Measurements from ENCODE around the gene HLA-DOA.

Gene HLA-DOA

DNA sequence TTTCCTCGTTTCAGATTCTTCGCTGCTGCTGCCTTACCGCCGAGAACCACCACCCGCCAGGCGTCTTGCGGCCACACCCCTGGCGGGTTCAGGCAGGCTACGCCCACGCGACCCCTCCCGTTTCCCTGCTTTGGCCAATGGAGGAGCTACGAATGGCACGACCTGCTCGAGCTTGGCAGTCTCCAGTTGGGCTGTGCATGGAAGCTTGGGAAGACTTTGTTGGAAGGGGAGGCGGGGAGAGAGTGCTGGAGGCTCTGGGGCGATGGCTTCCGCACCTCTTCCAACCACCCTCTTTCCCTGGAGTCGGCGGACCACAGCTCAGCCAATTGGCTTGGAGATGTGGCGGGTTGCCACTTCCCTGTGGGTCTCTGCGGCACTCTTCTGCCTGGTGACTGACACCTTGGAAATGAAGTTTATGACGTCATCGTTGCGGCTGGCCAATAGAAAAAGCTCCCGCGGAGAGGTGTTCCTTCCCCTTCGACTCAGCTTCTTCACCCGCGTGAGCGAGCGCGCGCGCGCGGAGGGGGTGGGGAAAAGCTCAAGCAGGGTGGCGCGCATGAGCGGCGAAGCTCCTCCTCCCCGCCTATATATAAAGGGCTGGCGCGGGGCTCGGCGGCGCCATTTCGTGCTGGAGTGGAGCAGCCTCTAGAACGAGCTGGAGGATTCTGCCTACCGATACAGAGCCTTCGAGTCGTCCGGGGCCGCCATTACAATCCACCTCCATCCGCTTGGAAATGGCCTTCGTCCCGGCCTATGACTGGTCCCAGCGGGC, 37.6 kb downstream of the HLA-DOA start:
- no peak overlapping the region for H2BK15ac ChIP-seq (ENCODE audit: low read depth, poor library complexity, severe bottlenecking)
- H2BK12ac ChIP-seq (ENCODE audit: low read length in 2 of 2), result no peak overlapping the region
- DNase-seq, result peak; percentile 100
- no peaks in the 10 kb centered on the region for H3K27me3 ChIP-seq (ENCODE audit: control insufficient read depth in 1 of 2, insufficient read depth in 1 of 2, low read length in 2 of 2)
- H3K18ac ChIP-seq (ENCODE audit: low read depth in 1 of 2, low read length in 2 of 2), result peak overlapping the region; percentile 93 to 97
- peak overlapping the region; percentile 99 for H3K27ac ChIP-seq (ENCODE audit: low read length, poor library complexity, severe bottlenecking)
- peak overlapping the region; percentile 86 for H2BK120ac ChIP-seq (ENCODE audit: low read depth, low read length)
- peak overlapping the region; percentile 93 for H2BK5ac ChIP-seq (ENCODE audit: low read depth, low read length, poor library complexity, severe bottlenecking)
- H2AK5ac ChIP-seq (ENCODE audit: low read length, severe bottlenecking), result no peak overlapping the region
- H3K79me1 ChIP-seq (replicated peaks; ENCODE audit: low read length, poor library complexity, severe bottlenecking), result no peaks in the 10 kb centered on the region
- no peak overlapping the region for H3K23ac ChIP-seq (ENCODE audit: low read length in 2 of 2)
- H3K14ac ChIP-seq (ENCODE audit: low read length in 2 of 2), result no peak overlapping the region
- H3K4me3 ChIP-seq (ENCODE audit: insufficient read depth in 1 of 2, low read depth in 1 of 2, low read length in 2 of 2), result peak overlapping the region; percentile 93 to 96
- H4K8ac ChIP-seq (ENCODE audit: low read length), result peak overlapping the region; percentile 98
- H4K91ac ChIP-seq (ENCODE audit: low read length), result no peak overlapping the region
- H3K4ac ChIP-seq (ENCODE audit: low read depth in 1 of 2, low read length in 2 of 2), result peak overlapping the region in 1 of 2 experiments; percentile 99
- peak overlapping the region; percentile 54 for H3K4me2 ChIP-seq (ENCODE audit: low read length, poor library complexity, severe bottlenecking)
- no peak overlapping the region for H2AFZ ChIP-seq (ENCODE audit: low read depth, low read length)
- no peaks in the 10 kb centered on the region for H3K9me3 ChIP-seq (ENCODE audit: control insufficient read depth, low read length)
- H3K4me1 ChIP-seq (ENCODE audit: control insufficient read depth, insufficient read depth, low read depth, low read length), result peaks cover 9% of the 10 kb centered on the region
- peak overlapping the region; percentile 100 for H3K9ac ChIP-seq (ENCODE audit: low read length)
- WGBS, result under 1% methylated on average over 49 of the region's 58 CpGs
- H3K36me3 ChIP-seq (ENCODE audit: control insufficient read depth in 1 of 2, insufficient read depth in 2 of 2, low read depth in 1 of 2, low read length in 2 of 2), result peaks cover 27 to 42% of the 10 kb centered on the region in 2 experiments

DNA sequence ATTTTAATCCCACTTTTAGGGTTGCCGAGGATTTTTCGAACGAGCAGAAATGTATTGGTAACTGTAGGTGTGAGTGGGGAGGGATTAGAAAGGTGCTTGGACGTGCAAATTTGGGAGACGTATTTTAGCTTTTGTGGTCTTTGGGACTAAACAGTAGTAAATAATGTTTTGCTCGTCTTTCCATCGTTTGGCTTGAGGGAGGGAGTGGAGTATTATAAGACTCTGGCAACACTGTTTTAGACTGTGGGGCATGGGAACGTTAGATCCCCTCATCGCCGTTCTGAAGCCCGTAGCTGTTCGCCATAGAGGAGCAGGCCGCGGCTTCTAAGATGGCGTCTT, 38.2 kb downstream of the HLA-DOA start:
- H2BK5ac ChIP-seq (ENCODE audit: low read depth, low read length, poor library complexity, severe bottlenecking), result peak overlapping the region; percentile 93
- H3K36me3 ChIP-seq (ENCODE audit: control insufficient read depth in 1 of 2, insufficient read depth in 2 of 2, low read depth in 1 of 2, low read length in 2 of 2), result peaks cover 21 to 37% of the 10 kb centered on the region in 2 experiments
- H3K79me1 ChIP-seq (replicated peaks; ENCODE audit: low read length, poor library complexity, severe bottlenecking), result no peaks in the 10 kb centered on the region
- H3K18ac ChIP-seq (ENCODE audit: low read depth in 1 of 2, low read length in 2 of 2), result peak overlapping the region; percentile 93 to 97
- H3K4me2 ChIP-seq (ENCODE audit: low read length, poor library complexity, severe bottlenecking), result peak overlapping the region; percentile 54
- peak overlapping the region; percentile 99 for H2AK5ac ChIP-seq (ENCODE audit: low read length, severe bottlenecking)
- H3K27ac ChIP-seq (ENCODE audit: low read length, poor library complexity, severe bottlenecking), result peak overlapping the region; percentile 99
- under 1% methylated on average over 15 of the region's 15 CpGs for WGBS
- H3K23ac ChIP-seq (ENCODE audit: low read length in 2 of 2), result peak overlapping the region in 1 of 2 experiments; percentile 15
- H2BK120ac ChIP-seq (ENCODE audit: low read depth, low read length), result peak overlapping the region; percentile 86
- peak overlapping the region; percentile 69 to 86 for H3K4me3 ChIP-seq (ENCODE audit: insufficient read depth in 1 of 2, low read depth in 1 of 2, low read length in 2 of 2)
- H3K14ac ChIP-seq (ENCODE audit: low read length in 2 of 2), result peak overlapping the region in 1 of 2 experiments; percentile 96
- H3K27me3 ChIP-seq (ENCODE audit: control insufficient read depth in 1 of 2, insufficient read depth in 1 of 2, low read length in 2 of 2), result no peaks in the 10 kb centered on the region
- H3K9me3 ChIP-seq (ENCODE audit: control insufficient read depth, low read length), result no peaks in the 10 kb centered on the region
- peak overlapping the region; percentile 98 for H4K8ac ChIP-seq (ENCODE audit: low read length)
- H3K4ac ChIP-seq (ENCODE audit: low read depth in 1 of 2, low read length in 2 of 2), result peak overlapping the region; percentile 96 to 99
- H2BK15ac ChIP-seq (ENCODE audit: low read depth, poor library complexity, severe bottlenecking), result no peak overlapping the region
- no peak for DNase-seq
- H2BK12ac ChIP-seq (ENCODE audit: low read length in 2 of 2), result no peak overlapping the region
- H2AFZ ChIP-seq (ENCODE audit: low read depth, low read length), result no peak overlapping the region
- H3K4me1 ChIP-seq (ENCODE audit: control insufficient read depth, insufficient read depth, low read depth, low read length), result peaks cover 6% of the 10 kb centered on the region
- H4K91ac ChIP-seq (ENCODE audit: low read length), result peak overlapping the region; percentile 97
- H3K9ac ChIP-seq (ENCODE audit: low read length), result peak overlapping the region; percentile 100

DNA sequence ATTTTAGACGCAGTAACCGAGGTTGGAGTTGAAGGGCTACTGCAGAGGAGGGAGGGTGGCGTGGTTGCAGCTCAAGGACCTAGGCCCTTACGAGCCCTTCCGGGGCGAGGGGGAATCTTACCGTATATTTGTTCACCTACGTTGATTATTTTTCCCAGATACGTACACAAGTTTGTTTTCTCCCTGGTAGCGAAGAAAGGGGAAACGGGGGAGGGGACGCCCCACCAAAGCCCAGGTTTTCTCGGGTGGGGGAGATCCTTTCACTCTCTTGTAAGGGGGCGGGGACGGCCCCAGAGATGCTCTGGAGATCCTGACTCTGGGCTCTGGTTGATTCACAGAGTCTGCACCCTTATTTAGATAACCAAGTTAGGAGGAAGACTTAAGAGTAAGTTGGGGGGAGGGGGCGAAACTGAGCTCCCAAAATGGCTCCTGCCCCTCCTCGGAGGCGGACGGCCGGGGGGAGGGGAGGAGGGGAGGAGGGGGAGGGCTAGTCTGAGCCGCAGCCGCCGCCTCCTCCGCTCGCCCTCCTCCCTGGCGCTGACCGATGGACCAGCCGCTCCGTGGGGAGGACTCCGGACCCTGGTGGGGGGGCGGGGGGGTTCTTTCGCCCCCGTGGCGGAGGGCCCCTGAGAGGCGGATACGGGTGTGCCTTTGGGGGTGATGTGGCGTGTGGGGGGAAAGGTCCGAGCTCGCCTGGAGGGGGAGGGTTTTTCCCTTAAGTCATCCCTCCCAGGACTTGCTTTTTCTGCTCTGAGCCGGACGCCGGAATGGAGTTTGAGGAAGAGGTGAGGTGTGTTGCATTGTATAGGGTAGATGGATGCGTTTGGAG, 38.8 kb downstream of the HLA-DOA start:
- peaks cover 4% of the 10 kb centered on the region for H3K4me1 ChIP-seq (ENCODE audit: control insufficient read depth, insufficient read depth, low read depth, low read length)
- peak overlapping the region; percentile 99 for H3K27ac ChIP-seq (ENCODE audit: low read length, poor library complexity, severe bottlenecking)
- no peaks in the 10 kb centered on the region for H3K27me3 ChIP-seq (ENCODE audit: control insufficient read depth in 1 of 2, insufficient read depth in 1 of 2, low read length in 2 of 2)
- peak overlapping the region; percentile 67 for H3K4me2 ChIP-seq (ENCODE audit: low read length, poor library complexity, severe bottlenecking)
- peak overlapping the region; percentile 99 for H2AK5ac ChIP-seq (ENCODE audit: low read length, severe bottlenecking)
- H2AFZ ChIP-seq (ENCODE audit: low read depth, low read length), result no peak overlapping the region
- peak overlapping the region; percentile 99 to 100 for H3K4ac ChIP-seq (ENCODE audit: low read depth in 1 of 2, low read length in 2 of 2)
- H4K91ac ChIP-seq (ENCODE audit: low read length), result peak overlapping the region; percentile 98
- H2BK12ac ChIP-seq (ENCODE audit: low read length in 2 of 2), result peak overlapping the region; percentile 45 to 78
- peak overlapping the region; percentile 93 for H2BK5ac ChIP-seq (ENCODE audit: low read depth, low read length, poor library complexity, severe bottlenecking)
- WGBS, result 3% methylated on average over 29 of the region's 43 CpGs
- peak overlapping the region; percentile 96 to 97 for H3K14ac ChIP-seq (ENCODE audit: low read length in 2 of 2)
- peak overlapping the region; percentile 100 for H2BK120ac ChIP-seq (ENCODE audit: low read depth, low read length)
- H3K18ac ChIP-seq (ENCODE audit: low read depth in 1 of 2, low read length in 2 of 2), result peak overlapping the region; percentile 99 to 100
- DNase-seq, result peak; percentile 93
- H3K9ac ChIP-seq (ENCODE audit: low read length), result peak overlapping the region; percentile 100
- H3K4me3 ChIP-seq (ENCODE audit: insufficient read depth in 1 of 2, low read depth in 1 of 2, low read length in 2 of 2), result peak overlapping the region; percentile 69 to 96
- peak overlapping the region; percentile 83 for H2BK15ac ChIP-seq (ENCODE audit: low read depth, poor library complexity, severe bottlenecking)
- H3K36me3 ChIP-seq (ENCODE audit: control insufficient read depth in 1 of 2, insufficient read depth in 2 of 2, low read depth in 1 of 2, low read length in 2 of 2), result peaks cover 18 to 31% of the 10 kb centered on the region in 2 experiments
- H3K23ac ChIP-seq (ENCODE audit: low read length in 2 of 2), result peak overlapping the region; percentile 86 to 91
- H4K8ac ChIP-seq (ENCODE audit: low read length), result peak overlapping the region; percentile 100
- no peaks in the 10 kb centered on the region for H3K9me3 ChIP-seq (ENCODE audit: control insufficient read depth, low read length)
- peaks cover 3% of the 10 kb centered on the region for H3K79me1 ChIP-seq (replicated peaks; ENCODE audit: low read length, poor library complexity, severe bottlenecking)

Measured in mesenchymal stem cell (in vitro differentiated cells and primary cell).